Activated naive CD4-positive, alpha-beta T cell treated with anti-CD3 and anti-CD28 coated beads, Interleukin-2, amount 10 ng/mL, durations not matched to agents 7 days and 5 days (primary cell): ENCODE results near the gene PIK3CG.
"Not testable (repeated sequence)": the region's sequence is repeated elsewhere in the genome, so short reads cannot be mapped to it uniquely, and the experiment has no call there.

Experiments used
- CTCF ChIA-PET: fragments of 350-600 bp; sonication (Branson Sonifier 250); formaldehyde crosslinking; loops from one replicate; lab custom pipeline; 2021; ENCODE audit warnings: antibody characterized with exemption; lab: Charles Lee
- DNase-seq: peaks from one replicate; pipeline ENCODE4 v3.0.0-alpha.2; 2020
- H3K27ac Mint-ChIP-seq: one replicate; pipeline ENCODE4 v1.8.0; 2021; ENCODE audit warnings: mild to moderate bottlenecking, moderate library complexity, mixed read lengths
- H3K27me3 Mint-ChIP-seq: one replicate; pipeline ENCODE4 v1.8.0; 2021; ENCODE audit warnings: mild to moderate bottlenecking, mixed read lengths
- H3K36me3 Mint-ChIP-seq: one replicate; pipeline ENCODE4 v1.8.0; 2021; ENCODE audit warnings: mixed read lengths
- H3K4me1 Mint-ChIP-seq: one replicate; pipeline ENCODE4 v1.8.0; 2021; ENCODE audit warnings: mixed read lengths
- H3K4me3 Mint-ChIP-seq: one replicate; pipeline ENCODE4 v1.8.0; 2021; ENCODE audit warnings: mild to moderate bottlenecking, moderate library complexity, mixed read lengths
- H3K9me3 Mint-ChIP-seq: one replicate; pipeline ENCODE4 v1.8.0; 2021; ENCODE audit warnings: mixed read lengths

PIK3CG gene

DNA sequence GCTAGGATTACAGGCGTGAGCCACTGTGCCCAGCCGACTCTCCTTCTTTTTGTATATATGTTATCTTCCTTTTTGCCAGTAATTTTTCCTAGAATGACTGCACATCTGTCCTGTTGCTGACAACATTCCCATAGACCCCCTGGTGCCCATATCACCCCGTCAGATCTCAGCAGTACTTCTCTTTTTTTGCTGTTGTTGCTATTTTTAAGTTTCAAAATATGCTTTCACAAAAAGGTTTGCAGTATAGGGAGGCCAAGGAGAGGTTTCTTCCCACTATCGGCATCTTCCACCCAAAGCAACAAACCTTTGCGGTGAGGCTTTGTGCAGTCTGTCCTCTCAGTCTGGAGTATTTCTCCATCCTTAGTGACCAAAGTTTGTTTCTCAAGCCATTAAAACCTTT, 23.1 kb downstream of the PIK3CG start:
- no peak for DNase-seq
- H3K9me3 Mint-ChIP-seq, result no peaks in the 10 kb centered on the region
- H3K4me1 Mint-ChIP-seq, result peaks cover 6% of the 10 kb centered on the region
- H3K27me3 Mint-ChIP-seq, result no peaks in the 10 kb centered on the region
- CTCF ChIA-PET, result no interaction called here
- peaks cover 84% of the 10 kb centered on the region for H3K36me3 Mint-ChIP-seq
- H3K27ac Mint-ChIP-seq, result no peak overlapping the region
- no peak overlapping the region for H3K4me3 Mint-ChIP-seq

GRCh38 chr7:106890952-106891351, 25.9 kb downstream of the PIK3CG start:
- CTCF ChIA-PET, result no interaction called here
- Mint-ChIP-seq H3K4me1 (peaks cover 8% of the 10 kb centered on the region), H3K36me3 (peaks cover 75% of the 10 kb centered on the region), H3K27ac (peak overlapping the region; percentile 64), H3K9me3 (no peaks in the 10 kb centered on the region), H3K27me3 (no peaks in the 10 kb centered on the region), H3K4me3 (no peak overlapping the region)
- no peak for DNase-seq

DNA sequence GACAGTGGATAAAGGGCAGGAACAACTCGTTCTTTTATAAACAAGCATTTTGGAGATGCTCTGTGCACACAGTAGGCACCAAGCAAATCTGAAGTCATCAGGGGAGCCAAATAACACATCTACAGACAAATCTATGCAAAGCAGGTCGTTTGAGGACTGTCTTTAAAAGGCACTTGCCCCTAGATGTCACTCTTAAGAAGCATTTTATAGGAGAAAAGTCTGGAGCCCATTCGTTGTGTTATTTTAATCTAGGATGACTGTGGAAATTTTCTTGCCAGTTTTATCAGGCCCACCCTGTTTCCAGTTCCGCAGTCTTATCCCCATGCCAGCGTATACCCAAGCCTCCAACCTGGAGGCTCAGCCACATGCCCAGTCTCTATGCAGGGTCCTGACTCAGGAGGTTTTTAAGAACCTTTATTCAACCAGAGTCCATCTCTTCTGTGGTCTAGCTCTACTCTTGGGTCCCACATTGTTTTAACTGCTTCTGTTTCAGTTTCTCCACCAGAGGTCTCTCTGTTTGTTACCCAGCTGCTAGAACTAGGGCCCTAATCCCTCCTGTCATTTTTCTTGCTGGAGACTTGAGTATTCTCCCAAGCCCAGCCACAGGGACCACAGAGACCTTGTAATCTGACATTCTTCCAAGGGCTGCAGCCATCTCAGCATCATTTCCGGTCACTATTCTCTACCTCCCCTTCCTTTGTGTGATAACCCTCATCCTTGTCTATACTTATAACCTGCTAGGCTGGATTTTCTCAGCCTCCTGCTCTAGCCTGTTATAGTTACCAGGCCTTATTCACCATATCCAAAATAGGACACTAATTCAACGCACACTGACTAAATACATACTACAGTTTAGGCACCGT, 26.7 kb downstream of the PIK3CG start:
- H3K4me1 Mint-ChIP-seq, result peaks cover 8% of the 10 kb centered on the region
- CTCF ChIA-PET, result no interaction called here

DNA sequence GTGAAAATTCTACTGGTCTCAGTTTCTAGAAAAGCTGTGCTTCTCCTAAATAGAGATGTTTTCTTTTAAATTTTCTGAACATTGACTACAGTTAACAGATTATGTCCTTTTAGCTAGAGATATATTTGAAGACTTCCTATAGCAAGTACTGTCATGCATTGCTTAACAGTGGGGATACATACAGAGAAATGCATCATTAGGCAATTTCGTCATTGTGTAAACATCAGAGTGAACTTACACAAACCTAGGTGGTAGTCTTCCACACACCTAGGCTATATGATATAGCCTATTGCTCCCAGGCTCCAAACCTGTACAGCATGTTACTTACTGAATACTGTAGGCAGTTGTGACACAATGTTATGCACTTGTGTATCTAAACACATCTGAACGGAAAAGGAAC, 28.5 kb downstream of the PIK3CG start:
- no peak for DNase-seq
- Mint-ChIP-seq H3K27me3 (no peaks in the 10 kb centered on the region), H3K27ac (no peak overlapping the region), H3K4me1 (peaks cover 2% of the 10 kb centered on the region), H3K4me3 (no peak overlapping the region), H3K9me3 (peaks cover 2% of the 10 kb centered on the region), H3K36me3 (peaks cover 74% of the 10 kb centered on the region)
- CTCF ChIA-PET, result no interaction called here

More for the DNA sequence above, 26.7 kb downstream of the PIK3CG start:
- H3K4me3 Mint-ChIP-seq, result no peak overlapping the region
- H3K36me3 Mint-ChIP-seq, result peaks cover 75% of the 10 kb centered on the region
- H3K27me3 Mint-ChIP-seq, result no peaks in the 10 kb centered on the region
- DNase-seq, result no peak
- H3K27ac Mint-ChIP-seq, result no peak overlapping the region
- no peaks in the 10 kb centered on the region for H3K9me3 Mint-ChIP-seq

DNA sequence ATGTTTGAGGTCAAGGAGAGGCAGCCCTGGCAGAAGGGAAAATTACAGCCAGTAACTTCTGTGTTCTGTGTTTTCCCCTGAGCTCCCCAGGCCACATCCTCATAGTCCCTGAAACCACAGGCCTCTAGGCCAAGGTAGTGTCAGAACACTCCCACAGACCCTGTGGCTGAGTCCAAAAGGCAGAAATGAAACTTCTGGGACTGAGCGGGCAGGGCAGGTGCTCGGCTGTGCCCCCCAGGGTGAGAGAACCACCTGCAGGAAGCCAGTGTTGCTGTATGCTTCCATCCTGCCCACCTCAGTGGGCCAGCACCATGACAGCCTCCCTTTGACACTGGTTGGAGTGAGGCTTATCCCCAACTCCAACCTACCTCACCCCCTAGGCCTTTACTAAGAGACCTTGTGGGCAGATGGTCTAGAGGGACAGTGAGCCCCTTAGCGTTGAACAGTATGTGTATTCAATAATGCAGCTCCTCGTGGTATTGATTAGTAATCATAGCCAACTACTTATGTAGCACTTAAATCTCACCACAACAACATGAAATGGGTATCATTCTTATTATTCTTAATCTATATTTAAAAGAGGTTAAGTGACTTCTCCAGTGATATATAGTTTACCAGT, 30.3 kb downstream of the PIK3CG start:
- H3K4me1 Mint-ChIP-seq, result peaks cover 13% of the 10 kb centered on the region
- no peak for DNase-seq
- H3K27ac Mint-ChIP-seq, result no peak overlapping the region
- CTCF ChIA-PET, result no interaction called here
- H3K4me3 Mint-ChIP-seq, result no peak overlapping the region
- H3K27me3 Mint-ChIP-seq, result no peaks in the 10 kb centered on the region
- peaks cover 2% of the 10 kb centered on the region for H3K9me3 Mint-ChIP-seq
- peaks cover 79% of the 10 kb centered on the region for H3K36me3 Mint-ChIP-seq

DNA sequence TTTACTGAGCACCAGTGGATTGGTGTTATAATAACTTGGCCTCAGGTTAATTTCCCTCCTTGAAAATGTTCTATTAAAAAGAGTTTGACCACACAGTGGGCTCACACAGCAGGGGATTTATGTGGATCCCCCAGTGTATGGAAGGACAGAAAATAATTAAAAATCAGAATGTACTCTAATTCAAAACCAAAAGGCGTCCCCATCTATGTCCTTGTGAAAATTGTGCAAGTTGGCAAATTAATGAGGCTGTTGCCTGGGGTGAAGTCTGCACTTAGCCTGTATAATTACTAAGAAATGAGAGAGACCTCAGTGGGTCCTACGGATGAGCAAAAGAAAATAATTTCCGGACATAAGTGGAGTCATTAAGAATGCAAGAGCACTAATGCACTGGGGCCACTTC, 31.1 kb downstream of the PIK3CG start:
- Mint-ChIP-seq H3K36me3 (peaks cover 81% of the 10 kb centered on the region), H3K9me3 (peaks cover 2% of the 10 kb centered on the region), H3K4me3 (no peak overlapping the region), H3K27me3 (no peaks in the 10 kb centered on the region), H3K4me1 (peaks cover 18% of the 10 kb centered on the region), H3K27ac (no peak overlapping the region)
- CTCF ChIA-PET, result no interaction called here
- DNase-seq, result no peak

DNA sequence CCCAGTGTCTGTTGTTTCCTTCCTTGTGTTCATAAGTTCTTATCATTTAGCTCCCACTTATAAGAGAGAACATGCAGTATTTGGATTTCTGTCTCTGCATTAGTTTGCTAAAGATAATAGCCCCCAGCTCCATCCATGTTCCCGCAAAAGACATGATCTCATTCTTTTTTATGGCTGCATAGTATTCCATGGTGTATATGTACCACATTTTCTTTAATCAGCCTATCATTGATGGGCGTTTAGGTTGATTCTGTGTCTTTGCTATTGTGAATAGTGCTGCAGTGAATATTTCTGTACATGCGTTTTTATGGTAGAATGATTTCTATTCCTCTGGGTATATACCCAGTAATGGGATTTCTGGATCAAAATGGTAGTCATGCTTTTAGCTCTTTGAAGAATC, 32.5 kb downstream of the PIK3CG start:
- DNase-seq, H3K4me3 Mint-ChIP-seq, CTCF ChIA-PET, H3K27ac Mint-ChIP-seq, H3K27me3 Mint-ChIP-seq, H3K9me3 Mint-ChIP-seq: not testable (repeated sequence)
- Mint-ChIP-seq H3K36me3 (peaks cover 81% of the 10 kb centered on the region), H3K4me1 (peaks cover 21% of the 10 kb centered on the region)

- DNase-seq, H3K27ac Mint-ChIP-seq, H3K27me3 Mint-ChIP-seq, CTCF ChIA-PET, H3K4me3 Mint-ChIP-seq, H3K9me3 Mint-ChIP-seq: not testable (repeated sequence)
- Mint-ChIP-seq H3K36me3 (peaks cover 71% of the 10 kb centered on the region), H3K4me1 (peaks cover 20% of the 10 kb centered on the region)
Measured at GRCh38 chr7:106898967-106899366, 33.9 kb downstream of the PIK3CG start.

- Mint-ChIP-seq H3K36me3 (peaks cover 71% of the 10 kb centered on the region), H3K9me3 (peaks cover 2% of the 10 kb centered on the region), H3K27ac (peak overlapping the region; percentile 59), H3K4me1 (peaks cover 19% of the 10 kb centered on the region), H3K4me3 (no peak overlapping the region), H3K27me3 (no peaks in the 10 kb centered on the region)
- CTCF ChIA-PET, result no interaction called here
- DNase-seq, result no peak
Measured at GRCh38 chr7:106901828-106902441, 36.9 kb downstream of the PIK3CG start.

DNA sequence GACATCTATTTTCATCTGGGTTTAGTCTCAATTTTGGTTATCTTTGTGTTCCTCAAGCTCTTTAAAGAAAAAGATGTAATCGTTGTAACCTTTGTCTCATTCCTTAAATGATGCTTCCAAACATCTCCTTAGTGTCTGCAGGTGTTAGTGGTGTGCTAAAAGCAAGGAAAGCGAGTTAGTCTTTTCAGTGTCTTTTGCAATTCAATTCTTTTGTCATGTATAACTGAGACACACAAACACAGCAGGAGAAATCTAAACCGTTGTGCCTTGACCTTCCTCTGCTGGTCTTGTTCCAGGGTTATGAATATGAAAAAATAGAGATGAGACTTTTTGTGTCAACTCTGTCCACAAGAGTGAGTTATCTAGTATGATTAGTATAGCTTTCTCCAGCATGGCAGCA, 40.7 kb downstream of the PIK3CG start:
- H3K27me3 Mint-ChIP-seq, result no peaks in the 10 kb centered on the region
- H3K4me3 Mint-ChIP-seq, result no peak overlapping the region
- H3K9me3 Mint-ChIP-seq, result no peaks in the 10 kb centered on the region
- peaks cover 4% of the 10 kb centered on the region for H3K4me1 Mint-ChIP-seq
- no peak overlapping the region for H3K27ac Mint-ChIP-seq
- CTCF ChIA-PET, result no interaction called here
- no peak for DNase-seq
- peaks cover 48% of the 10 kb centered on the region for H3K36me3 Mint-ChIP-seq

GRCh38 chr7:106911959-106912358, 46.9 kb downstream of the PIK3CG start:
- no peaks in the 10 kb centered on the region for H3K9me3 Mint-ChIP-seq
- H3K36me3 Mint-ChIP-seq, result peaks cover 12% of the 10 kb centered on the region
- no peaks in the 10 kb centered on the region for H3K4me1 Mint-ChIP-seq
- no peak overlapping the region for H3K27ac Mint-ChIP-seq
- no peaks in the 10 kb centered on the region for H3K27me3 Mint-ChIP-seq
- H3K4me3 Mint-ChIP-seq, result no peak overlapping the region
- DNase-seq, result no peak
- CTCF ChIA-PET, result no interaction called here

GRCh38 chr7:106914018-106914607, 49.0 kb downstream of the PIK3CG start:
- CTCF ChIA-PET, result no interaction called here
- H3K27me3 Mint-ChIP-seq, result no peaks in the 10 kb centered on the region
- no peak overlapping the region for H3K27ac Mint-ChIP-seq
- no peaks in the 10 kb centered on the region for H3K4me1 Mint-ChIP-seq
- peaks cover 2% of the 10 kb centered on the region for H3K9me3 Mint-ChIP-seq
- H3K36me3 Mint-ChIP-seq, result peaks cover 1% of the 10 kb centered on the region
- H3K4me3 Mint-ChIP-seq, result no peak overlapping the region
- DNase-seq, result no peak

DNA sequence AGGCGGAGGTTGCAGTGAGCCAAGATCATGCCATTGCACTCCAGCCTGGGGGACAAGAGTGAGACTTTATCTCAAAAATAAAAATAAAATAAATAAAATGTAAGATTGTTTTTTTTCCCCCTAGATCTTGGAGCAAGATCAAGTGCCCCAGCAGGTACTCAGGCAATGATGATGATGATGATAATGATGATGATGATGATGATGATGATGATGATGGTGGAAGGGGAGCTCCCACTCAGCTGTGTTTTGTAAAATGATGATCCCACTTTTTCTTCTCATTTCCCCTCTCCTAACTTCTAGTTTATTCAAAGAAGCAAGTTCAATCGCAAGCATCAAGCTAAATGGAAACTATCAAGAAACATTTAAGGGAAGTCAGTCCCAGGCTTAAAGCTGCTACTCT, 50.3 kb downstream of the PIK3CG start:
- no peak overlapping the region for H3K27ac Mint-ChIP-seq
- H3K27me3 Mint-ChIP-seq, result no peaks in the 10 kb centered on the region
- no peak for DNase-seq
- H3K4me3 Mint-ChIP-seq, result no peak overlapping the region
- H3K9me3 Mint-ChIP-seq, result peaks cover 2% of the 10 kb centered on the region
- no peaks in the 10 kb centered on the region for H3K36me3 Mint-ChIP-seq
- no peaks in the 10 kb centered on the region for H3K4me1 Mint-ChIP-seq
- CTCF ChIA-PET, result no interaction called here

- Mint-ChIP-seq H3K4me3 (no peak overlapping the region), H3K27ac (no peak overlapping the region), H3K9me3 (peaks cover 4% of the 10 kb centered on the region), H3K36me3 (peaks cover under 1% of the 10 kb centered on the region), H3K4me1 (no peaks in the 10 kb centered on the region), H3K27me3 (no peaks in the 10 kb centered on the region)
- DNase-seq, result no peak
- CTCF ChIA-PET, result no interaction called here
Measured at GRCh38 chr7:106915873-106916272, 50.8 kb downstream of the PIK3CG start.
